ENCODE results near the gene ZNF891.

ZNF891 gene

DNA sequence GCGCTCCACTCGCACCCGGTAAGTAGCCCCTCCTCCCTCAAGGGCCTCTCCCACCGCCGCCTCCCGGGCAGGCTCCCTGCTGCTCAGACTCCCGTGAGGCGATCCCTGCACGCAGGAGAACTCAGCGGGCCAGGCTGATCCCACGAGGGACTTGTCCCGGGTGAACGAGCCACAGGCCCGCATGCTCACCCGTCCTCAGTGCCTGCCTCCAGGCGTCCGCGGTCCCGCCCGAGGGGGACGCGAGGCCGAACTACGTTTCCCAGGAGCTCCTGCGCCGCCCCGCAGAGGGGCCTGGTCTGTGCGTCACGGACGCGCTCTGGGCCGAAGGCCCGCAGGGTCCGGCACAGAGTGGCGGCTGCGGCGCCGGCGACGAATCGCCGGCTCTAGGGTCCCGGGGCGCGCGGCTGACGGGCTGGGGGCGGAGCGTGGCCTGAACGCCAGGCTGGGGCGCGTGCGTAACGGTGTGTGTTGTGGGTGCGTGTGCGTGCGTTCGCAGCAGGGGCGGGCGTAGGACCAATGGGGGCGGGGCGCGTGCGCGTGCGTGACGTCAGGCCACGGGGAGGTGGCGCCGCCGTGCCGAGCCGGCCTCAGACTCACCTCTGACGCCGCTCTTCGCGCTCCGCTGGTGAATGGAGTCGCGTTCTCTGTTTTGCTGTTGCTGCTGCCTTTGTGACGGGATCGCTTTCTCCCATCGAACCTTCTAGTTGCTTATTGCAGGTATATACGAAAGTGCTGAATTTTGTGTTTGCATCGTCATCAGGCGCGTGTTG is at the start of gene ZNF891, which contains the start of gene ZNF10:
TSS of gene ZNF891 (minus strand) at position 237 of the 770 bp plus-strand sequence. CDS start 8,356 bp downstream, outside the sequence.
TSS of gene ZNF10 (plus strand) at position 590 of the 770 bp plus-strand sequence. CDS start 13,866 bp downstream, outside the sequence.
- peak; percentile 97 for DNase-seq

DNA sequence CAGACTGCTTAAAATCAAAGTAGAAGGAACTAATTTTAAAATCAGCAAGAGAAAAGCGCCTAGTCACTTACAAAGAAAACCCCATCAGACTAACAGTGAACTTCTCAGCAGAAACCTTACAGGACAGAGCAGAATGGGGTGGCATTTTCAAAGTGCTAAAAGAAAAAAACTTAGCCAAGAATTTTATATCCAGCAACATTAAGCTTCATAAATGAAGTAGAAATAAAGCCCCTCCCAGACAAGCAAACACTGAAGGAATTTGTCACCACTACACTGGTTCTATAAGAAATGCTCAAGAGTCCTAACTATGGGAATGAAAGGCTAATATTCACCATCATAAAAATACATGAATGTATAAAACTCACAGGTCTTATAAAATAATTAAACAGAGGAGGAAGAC is 44.8 kb upstream of the ZNF891 start:
- no peak for DNase-seq

DNA sequence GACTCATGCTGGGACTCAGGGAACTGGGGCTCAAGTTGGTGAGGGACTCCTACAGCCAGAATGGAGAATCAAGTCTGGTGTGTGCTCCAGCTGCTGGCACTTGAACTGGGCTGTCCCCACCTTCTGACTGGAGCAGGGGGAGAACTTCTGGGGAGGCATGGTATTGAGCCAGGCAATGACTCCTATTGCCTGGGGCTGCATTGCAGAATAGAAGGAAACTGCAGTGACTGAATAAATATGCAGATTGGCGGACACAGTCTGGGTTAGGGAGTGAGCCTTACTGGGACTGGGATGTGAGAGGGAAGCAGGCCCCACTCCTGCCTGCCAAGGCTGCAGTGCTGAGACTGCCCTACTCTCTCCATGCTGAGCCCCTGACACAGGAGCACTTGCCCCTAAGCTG is 42.4 kb upstream of the ZNF891 start:
- DNase-seq: no peak

DNA sequence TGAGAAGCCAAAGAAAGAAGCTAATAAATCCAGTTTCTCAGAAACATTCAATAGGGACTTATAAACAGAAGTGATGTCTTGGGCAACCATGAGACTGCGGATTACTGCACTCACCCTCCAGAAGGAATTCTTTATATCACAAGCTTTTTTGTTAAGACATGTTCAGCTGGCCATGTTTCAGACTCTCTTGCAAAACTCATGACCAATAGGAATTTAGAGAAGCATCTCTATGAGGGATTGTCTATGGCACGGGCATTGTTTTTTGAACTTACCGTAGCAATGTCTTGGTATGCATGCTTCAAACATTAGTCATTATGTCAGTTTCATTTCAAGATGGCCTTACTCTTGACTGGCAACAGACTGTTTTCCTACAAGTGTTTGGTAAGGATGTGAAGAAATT is 35.7 kb upstream of the ZNF891 start:
- DNase-seq: no peak

DNA sequence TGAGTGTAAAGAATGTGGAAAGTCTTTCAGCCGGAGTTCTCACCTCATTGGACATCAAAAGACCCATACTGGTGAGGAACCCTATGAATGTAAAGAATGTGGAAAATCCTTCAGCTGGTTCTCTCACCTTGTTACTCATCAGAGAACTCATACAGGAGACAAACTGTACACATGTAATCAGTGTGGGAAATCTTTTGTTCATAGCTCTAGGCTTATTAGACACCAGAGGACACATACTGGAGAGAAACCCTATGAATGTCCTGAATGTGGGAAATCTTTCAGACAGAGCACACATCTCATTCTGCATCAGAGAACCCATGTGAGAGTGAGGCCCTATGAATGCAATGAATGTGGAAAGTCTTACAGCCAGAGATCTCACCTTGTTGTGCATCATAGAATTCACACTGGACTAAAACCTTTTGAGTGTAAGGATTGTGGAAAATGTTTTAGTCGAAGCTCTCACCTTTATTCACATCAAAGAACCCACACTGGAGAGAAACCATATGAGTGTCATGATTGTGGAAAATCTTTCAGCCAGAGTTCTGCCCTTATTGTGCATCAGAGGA is 26.1 kb upstream of the ZNF891 start:
- DNase-seq: no peak

DNA sequence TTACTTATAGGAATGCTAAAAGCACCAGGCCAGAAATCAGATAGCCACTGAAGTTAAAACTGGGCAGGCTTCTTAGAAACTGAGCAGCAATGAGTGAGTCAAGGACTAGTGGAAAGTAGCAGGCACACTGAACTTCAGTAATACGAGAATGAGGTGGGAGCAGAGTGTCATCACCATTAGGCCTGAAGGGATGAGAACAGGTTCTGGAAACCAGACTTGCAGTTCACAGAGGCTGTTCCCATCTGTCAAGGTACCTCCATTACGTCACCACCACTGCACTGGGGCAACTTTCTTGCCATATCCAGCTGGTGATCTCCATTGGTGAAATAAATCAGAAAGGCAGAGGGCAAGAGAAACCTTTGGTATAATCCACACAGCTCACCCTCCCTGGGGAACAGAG is 15.9 kb upstream of the ZNF891 start:
- no peak for DNase-seq

DNA sequence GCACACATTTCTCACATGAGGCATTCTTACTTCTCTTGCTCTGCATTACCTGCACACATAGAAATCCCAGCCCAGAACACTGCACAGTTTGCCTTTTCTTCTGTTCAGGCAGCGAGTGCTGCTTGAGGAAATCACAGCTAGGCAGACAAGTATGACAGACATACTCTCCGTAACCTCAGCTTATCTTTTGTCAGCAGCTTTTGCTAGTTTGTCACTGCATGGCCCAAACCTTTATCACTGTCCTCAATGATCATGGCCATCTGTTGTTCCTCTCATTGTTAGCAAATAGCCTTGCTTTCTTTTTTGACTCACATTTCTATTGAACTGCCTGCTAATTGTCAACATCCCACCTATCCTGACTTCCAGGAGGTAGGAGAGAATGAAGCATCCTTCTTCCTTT is 5.7 kb upstream of the ZNF891 start:
- DNase-seq: no peak

DNA sequence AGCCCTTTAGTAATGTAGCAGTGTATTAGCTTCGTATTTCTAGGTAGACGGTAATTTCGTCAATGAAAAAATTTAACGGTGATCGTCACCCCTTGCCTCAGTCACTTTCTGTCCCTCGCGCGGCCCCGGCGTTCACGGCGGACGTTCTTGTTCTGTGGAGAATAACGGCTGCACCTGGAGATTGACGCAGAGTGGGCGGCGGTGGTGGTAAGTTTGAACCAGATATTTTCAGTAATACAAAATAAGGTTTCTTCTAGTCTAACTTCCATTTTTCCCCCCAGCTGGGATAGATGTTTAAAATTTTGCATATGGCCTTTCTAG is 694 bp upstream of the ZNF891 start:
- DNase-seq: peak; percentile 46

DNA sequence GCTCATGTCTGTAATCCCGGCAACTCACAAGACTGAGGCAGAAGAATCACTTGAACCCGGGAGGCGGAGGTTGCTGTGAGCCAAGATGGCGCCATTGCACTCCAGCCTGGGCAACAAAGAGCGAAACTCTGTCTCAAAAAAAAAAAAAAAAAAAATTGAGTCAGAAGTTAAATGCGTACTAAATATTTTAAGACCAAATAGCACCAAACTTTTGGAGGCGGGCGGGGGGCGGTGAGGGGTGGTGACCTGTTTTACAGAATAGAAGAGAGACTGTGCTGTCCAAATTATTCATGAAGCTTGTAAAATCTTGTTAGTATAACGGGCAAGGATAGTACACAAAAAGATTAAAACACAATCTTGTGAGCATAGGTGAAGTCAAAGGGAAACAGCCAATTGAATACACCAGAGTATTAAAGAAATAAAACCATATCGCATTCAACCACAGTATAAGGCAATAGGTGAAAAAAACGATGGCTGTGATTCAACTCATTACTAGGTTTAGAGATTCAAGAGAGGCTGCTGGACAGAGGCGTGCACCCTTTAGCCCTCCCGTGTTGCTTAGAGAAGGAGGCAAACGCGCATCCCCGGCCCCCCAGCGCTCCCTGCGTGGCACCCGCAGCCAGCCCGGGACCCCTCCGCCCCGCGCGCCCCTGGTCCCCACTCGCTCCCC is 571 bp downstream of the ZNF891 start:
- no peak for DNase-seq

DNA sequence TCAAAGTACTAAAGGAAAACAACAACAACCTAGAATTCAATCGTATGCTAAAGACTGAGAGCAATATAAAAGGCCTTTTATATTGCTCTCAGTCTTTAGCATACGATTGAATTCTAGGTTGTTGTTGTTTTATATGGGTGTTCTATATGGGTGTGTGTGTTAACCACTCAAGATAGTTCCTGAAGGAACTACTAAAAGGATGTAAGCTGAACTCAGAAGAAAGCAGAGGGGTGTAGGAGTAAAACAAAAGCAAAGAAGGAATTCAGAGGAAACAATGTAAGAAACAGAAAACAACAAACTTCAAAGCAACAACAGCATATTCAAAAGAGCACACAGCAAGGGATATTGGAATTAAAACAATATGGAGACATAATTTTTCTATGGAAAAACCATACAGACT is 5.4 kb downstream of the ZNF891 start:
- no peak for DNase-seq

DNA sequence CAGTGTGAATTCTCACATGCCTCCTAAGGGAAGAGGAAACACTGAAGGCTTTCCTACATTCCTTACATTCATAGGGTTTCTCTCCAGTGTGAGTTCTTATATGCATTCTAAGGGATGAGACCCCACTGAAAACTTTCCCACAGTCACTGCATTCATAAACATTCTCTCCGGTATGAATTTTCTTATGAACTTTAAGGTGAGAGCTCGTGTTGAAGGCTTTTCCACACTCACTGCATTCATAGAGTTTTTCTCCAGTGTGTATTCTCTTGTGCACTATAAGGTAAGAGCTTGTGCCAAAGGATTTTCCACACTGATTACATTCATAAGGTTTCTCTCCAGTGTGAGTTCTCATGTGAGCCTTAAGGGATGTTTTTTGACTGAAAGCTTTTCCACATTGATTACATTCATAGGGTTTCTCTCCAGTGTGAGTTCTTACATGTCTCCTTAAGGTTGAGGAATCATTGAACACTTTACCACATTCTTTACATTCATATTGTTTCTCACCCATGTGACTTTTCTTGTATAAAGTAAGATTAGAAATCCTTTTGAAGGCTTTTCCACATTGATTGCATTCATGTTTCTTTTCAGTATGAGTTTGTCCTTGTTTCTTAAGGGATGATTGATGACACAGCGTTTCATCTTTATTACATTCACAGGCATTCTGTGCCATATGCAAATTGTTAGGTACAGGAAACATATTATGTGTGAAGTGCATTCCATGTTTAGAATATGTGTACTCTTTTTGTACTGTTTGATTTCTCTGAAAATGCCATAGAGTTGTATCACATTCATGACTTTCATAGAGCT is 9.5 kb downstream of the ZNF891 start:
- no peak for DNase-seq

DNA sequence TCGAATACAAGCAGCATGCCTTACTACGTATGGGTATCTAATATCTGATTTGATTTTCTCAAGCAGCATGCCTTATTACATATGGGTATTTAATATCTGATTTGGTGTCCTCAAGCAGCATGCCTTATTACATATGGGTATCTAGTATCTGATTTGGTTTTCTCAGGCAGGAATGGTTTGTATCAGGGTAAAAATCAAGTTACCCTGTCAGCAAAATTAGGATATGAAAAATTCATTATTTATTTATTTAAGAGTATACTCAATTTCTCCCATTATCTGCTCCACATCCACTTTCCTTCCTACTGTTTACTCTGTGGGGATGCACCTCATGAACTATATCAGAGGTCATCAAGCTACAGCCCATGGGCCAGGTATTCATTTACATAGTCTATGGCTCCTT is 21.9 kb downstream of the ZNF891 start:
- no peak for DNase-seq

DNA sequence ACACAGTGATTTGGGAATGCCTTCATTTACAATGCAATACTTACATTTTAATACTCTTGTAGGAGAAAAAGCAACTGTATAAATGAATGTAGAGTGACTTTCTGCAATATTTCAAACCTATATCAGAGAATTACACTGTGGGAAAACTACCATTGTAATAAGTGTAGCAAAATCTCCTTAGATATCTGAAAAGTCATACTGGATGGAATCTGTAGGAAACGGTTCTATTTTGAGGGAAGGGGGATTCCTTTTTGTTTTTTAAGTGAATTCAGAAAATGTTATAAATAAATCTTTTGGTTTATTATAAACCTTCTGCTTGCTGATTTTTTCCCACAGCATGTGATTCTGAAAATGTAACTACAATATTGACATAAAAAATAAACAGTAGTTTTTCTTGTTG is 23.0 kb downstream of the ZNF891 start:
- DNase-seq: no peak

DNA sequence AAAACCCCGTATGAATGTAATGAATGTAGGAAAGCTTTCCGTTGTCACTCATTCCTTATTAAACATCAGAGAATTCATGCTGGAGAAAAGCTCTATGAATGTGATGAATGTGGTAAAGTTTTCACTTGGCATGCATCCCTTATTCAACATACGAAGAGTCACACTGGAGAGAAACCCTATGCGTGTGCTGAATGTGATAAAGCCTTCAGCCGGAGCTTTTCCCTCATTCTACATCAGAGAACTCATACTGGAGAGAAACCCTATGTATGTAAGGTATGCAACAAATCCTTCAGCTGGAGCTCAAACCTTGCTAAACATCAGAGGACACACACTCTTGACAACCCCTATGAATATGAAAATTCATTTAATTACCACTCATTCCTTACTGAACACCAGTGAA is 23.8 kb downstream of the ZNF891 start:
- no peak for DNase-seq

DNA sequence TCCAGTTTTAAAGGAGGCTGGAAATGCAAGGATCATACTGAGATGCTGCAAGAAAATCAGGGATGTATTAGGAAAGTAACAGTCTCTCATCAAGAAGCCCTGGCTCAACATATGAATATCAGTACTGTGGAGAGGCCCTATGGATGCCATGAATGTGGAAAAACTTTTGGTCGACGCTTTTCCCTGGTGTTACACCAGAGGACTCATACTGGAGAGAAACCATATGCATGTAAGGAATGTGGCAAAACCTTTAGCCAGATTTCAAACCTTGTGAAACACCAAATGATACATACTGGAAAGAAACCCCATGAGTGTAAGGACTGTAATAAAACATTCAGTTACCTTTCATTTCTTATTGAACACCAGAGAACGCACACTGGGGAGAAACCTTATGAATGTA is 24.5 kb downstream of the ZNF891 start:
- no peak for DNase-seq

DNA sequence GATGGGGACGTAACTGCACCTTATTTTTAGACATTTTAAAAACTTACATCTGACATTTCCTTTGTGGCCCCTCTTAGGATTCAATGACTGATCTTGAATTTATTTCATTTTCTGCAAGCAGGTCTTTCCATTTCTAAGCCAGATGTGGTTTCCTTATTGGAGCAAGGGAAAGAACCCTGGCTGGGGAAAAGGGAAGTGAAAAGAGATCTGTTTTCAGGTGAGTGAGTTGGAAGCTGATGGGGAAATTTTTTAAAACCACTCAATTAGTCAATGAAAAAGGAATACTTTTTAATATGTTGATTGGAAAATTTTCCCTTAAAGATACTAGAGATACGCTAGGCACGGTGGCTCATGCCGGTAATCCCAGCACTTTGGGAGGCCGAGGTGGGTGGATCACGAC is 46.7 kb downstream of the ZNF891 start:
- no peak for DNase-seq

DNA sequence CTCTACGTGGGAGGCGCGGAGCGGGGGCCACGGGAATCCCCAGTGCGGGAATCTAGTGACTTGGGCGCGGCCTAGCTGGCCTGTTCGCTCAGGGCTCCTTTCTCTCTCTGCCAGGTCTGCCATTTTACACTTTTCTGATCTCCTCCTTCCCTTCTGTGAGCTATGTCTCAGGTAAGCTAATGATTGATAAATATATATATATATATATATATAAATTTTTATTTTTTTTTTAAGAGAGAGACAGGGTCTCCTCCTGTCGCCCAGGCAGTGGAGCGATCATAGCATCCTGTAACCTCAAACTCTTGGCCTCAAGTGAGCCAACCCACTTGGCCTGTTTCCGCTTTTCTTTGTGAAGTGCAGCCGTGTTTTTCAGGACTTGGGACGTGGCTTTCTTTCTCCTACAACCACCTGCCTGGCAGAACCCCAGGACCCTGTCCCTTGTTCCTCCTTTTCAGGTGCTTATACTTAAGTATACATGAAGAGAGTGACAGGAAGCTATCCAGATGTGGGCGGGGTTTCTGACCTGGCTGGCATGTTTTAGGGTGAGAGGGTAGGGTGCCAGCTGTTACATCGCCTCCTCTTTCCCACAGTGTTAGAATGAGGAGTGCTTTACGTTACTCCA is 48.8 kb downstream of the ZNF891 start:
- DNase-seq: peak; percentile 1

DNA sequence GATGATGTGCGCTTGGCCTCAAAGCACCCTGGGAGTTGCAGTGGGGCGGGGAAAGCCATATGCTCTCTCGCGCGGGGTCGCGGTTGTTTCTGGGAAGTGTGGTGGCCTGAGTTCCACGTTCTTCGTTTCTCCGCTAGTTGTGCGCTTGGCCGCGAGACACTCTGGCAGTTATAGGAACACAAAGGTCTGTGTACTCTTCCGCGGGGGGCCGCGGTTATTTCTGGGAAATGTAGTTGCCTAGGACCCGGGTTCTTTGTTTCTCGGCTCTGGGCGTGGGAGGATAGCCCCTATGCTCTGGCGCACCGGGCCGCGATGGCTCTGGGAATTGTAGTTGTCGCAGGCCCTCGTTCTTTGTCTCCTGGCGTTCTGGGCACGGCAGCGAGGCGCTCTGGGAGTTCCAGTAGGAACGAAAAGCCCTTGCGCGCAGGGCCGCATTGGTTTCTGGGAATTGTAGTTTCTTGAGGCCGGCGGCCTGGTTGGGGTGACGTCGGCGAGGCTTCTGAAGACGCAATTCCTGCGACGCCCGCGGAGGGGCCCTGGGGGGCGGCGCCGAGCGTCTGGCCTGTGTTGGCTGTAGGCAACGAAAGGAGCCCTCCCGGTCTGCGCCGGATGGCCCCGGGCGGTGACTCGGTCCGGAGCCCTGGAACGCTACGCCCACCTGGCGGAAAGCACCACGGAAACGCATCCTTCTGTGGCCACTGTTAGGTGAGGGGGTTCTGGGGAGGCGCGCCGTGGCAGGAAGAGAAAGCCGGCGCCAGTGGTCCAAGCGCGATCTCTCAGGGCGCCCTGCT is 49.5 kb downstream of the ZNF891 start, which contains the start of gene ZNF140:
TSS of gene ZNF140 (plus strand) at position 556 of the 791 bp plus-strand sequence. CDS start 398 bp downstream, outside the sequence.
- peak; percentile 96 for DNase-seq

DNA sequence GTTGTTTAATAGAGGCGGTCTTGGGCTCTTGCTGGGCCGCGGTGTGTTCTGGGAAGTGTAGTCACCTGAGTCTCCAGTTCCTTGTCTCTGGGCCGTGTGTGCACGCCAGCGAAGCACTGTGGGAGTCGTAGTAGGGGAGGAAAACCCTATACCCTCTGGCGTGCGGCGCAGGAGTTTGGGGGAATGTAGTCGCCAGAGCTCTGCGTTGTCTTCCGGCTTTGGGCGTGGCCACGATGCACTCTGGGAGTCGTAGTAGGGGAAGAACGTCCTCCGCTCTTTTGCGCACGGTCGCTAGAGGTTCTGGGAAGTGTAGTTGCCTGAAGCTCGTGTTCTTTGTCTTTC is 50.1 kb downstream of the ZNF891 start:
- peak; percentile 97 for DNase-seq

DNA sequence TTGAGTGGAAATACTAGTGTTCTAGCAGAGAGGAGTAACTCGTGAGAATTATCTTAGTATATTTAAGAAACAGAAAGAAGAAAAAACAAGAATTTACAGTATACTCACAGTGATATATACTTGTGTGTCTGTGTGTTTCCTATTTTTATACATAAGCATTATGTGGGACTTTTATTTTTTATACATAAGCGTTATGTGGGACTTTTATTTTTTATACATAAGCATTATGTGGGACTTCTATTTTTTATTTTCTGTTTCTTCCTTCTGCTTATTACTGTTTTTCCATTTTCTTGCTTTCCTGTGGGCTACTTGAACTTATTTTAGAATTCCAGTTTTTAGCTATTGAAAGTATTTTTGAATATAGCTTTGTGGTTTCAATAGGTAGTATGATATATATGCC is 56.2 kb downstream of the ZNF891 start:
- no peak for DNase-seq

DNA sequence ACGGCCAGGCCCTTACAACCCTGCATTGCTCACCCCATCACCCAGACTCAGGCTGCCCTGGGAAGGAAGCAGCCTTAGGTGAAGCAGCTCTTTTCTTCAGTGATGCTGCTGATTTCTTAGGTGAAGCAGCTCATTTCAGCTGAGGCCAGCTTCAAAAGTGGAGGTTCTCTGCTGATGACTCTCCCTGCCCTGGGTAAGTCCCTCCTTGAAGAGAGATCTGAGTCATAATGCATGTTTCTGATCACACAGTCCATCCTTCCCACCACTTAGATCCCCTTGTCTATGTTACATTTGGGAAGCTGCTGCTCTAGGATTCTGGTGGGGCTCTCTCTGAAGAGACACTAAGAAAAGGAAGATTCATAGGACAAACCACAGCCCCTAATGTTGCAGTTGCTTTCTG is 66.5 kb downstream of the ZNF891 start:
- DNase-seq: no peak

DNA sequence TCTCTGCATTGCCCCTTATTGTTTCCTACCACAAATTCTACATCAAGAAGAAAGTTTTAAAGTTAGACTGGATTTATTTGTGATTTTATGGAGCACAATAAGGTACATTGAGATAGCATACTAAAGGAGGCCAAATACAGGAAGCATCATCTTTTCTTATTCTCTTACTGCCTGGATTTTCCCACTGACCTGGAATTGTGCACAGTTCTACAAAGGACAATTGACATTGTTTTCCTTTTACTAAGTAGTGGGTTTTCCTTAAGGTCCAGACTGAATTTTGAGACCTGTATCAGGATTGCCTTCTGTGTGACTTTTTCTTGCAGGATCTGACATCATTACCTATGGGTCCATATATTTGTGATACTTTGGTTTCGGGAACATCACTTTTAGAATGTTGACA is 68.1 kb downstream of the ZNF891 start:
- DNase-seq: no peak

Data from stimulated activated CD4-positive, alpha-beta T cell treated with anti-CD3 and anti-CD28 coated beads, Interleukin-1b, Interleukin-23, amount 100 ng/mL, for 48 hours (primary cell).